A549 (cell line): ENCODE data around the gene RNF213.

Source experiments
- CEBPB ChIP-seq, 2 experiments: fragments of >200 bp in 1 of 2; sonication (Bioruptor Twin) in 1 of 2; formaldehyde crosslinking in 1 of 2; IDR thresholded peaks; 2 replicates each; pipeline ENCODE4 v1.6.1; 2012 to 2016
- CHD4 ChIP-seq: fragments of 200-600 bp; sonication (generic); IDR thresholded peaks from 2 replicates; pipeline ENCODE4 v1.6.1; 2016; ENCODE audit warnings: antibody characterized with exemption, mild to moderate bottlenecking, borderline replicate concordance
- CTCF ChIP-seq: fragments of >200 bp; sonication (Bioruptor Twin); formaldehyde crosslinking; IDR thresholded peaks from 3 replicates; pipeline ENCODE4 v1.5.1; 2016
- EP300 ChIP-seq, 2 experiments: fragments of >200 bp; sonication (Bioruptor Twin); formaldehyde crosslinking; IDR thresholded peaks; 2 replicates in 1 of 2; 3 replicates in 1 of 2; pipeline ENCODE4 v1.6.1; 2016 to 2017
- ESRRA ChIP-seq: fragments of 150-350 bp; IDR thresholded peaks from 2 replicates; pipeline ENCODE4 v1.6.1; 2014; ENCODE audit warnings: mild to moderate bottlenecking, low read length, borderline replicate concordance
- MAX ChIP-seq: IDR thresholded peaks from 2 replicates; pipeline ENCODE4 v1.6.1; 2012
- MYC ChIP-seq: IDR thresholded peaks from 2 replicates; pipeline ENCODE4 v1.6.1; 2012; ENCODE audit warnings: mild to moderate bottlenecking, inconsistent platforms, low read length, improper control_type of control experiment, borderline replicate concordance
- NFE2L2 ChIP-seq: fragments of 150-350 bp; conservative IDR thresholded peaks from 2 replicates; pipeline ENCODE4 v1.6.1; 2014; ENCODE audit warnings: low read length
- NR3C1 ChIP-seq: fragments of >200 bp; sonication (Bioruptor Twin); formaldehyde crosslinking; IDR thresholded peaks from 3 replicates; pipeline ENCODE4 v1.6.1; 2017
- PHF8 ChIP-seq: fragments of 200-600 bp; sonication (generic); IDR thresholded peaks from 2 replicates; pipeline ENCODE4 v1.6.1; 2016; ENCODE audit warnings: low read depth, mild to moderate bottlenecking, antibody characterized with exemption, moderate library complexity, borderline replicate concordance
- POLR2A ChIP-seq: IDR thresholded peaks from 2 replicates; pipeline ENCODE4 v1.6.1; 2012; ENCODE audit warnings: mild to moderate bottlenecking, low read length
- POLR2AphosphoS2 ChIP-seq: conservative IDR thresholded peaks from 2 replicates; pipeline ENCODE4 v1.6.1; 2012; ENCODE audit warnings: low read length, improper control_type of control experiment, inconsistent platforms
- ZNF302 ChIP-seq: fragments of 250-450 bp; sonication (Bioruptor Pico); IDR thresholded peaks from 2 replicates; pipeline ENCODE4 v1.9.0; 2021; ENCODE audit warnings: inconsistent platforms, mild to moderate bottlenecking, moderate library complexity
- TF ChIP-seq, protein P1 (sequence below): fragments of 450-650 bp; IDR thresholded peaks from 2 replicates; pipeline ENCODE4 v1.6.1; 2014; ENCODE audit warnings: antibody characterized with exemption

- TF ChIP-seq, protein P1, sequence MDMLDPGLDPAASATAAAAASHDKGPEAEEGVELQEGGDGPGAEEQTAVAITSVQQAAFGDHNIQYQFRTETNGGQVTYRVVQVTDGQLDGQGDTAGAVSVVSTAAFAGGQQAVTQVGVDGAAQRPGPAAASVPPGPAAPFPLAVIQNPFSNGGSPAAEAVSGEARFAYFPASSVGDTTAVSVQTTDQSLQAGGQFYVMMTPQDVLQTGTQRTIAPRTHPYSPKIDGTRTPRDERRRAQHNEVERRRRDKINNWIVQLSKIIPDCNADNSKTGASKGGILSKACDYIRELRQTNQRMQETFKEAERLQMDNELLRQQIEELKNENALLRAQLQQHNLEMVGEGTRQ: no peak
- TF ChIP-seq POLR2A: no peak
- TF ChIP-seq CTCF: no peak
- TF ChIP-seq POLR2AphosphoS2: no peak
- no peak for TF ChIP-seq CHD4
- TF ChIP-seq CEBPB (IDR thresholded peaks at IDR 0.05): no peak
- no peak for TF ChIP-seq ZNF302 (CRISPR knock-in tag)
- no peak for TF ChIP-seq EP300 (IDR thresholded peaks at IDR 0.05)
- TF ChIP-seq NFE2L2: no peak
- no peak for TF ChIP-seq PHF8
- no peak for TF ChIP-seq MAX
- TF ChIP-seq NR3C1: no peak
- no peak for TF ChIP-seq MYC
- no peak for TF ChIP-seq ESRRA
Observed at GRCh38 chr17:80284631-80285030, 24.0 kb downstream of the RNF213 start.
